Measurements from ENCODE around the gene RNASEH2C. TPM values are rescaled to one million over a fixed set of nuclear protein-coding genes. Genes with fewer than 3 reads are reported as not detected.
"Not testable (repeated sequence)": the region's sequence is repeated elsewhere in the genome, so short reads cannot be mapped to it uniquely, and the experiment has no call there.

Gene RNASEH2C
- total RNA-seq, 1 donor from 2014 or later: 44.0 TPM

- DNase-seq (ENCODE audit: low spot score, unreplicated experiment): no peak
- H3K27ac Mint-ChIP-seq: no peak overlapping the region
Measured at GRCh38 chr11:65685981-65686380, 34.6 kb downstream of the RNASEH2C start.

GRCh38 chr11:65683480-65683879 is 37.1 kb downstream of the RNASEH2C start:
- not testable (repeated sequence) for H3K4me3 Mint-ChIP-seq (ENCODE audit: low read depth); H3K27ac Mint-ChIP-seq; DNase-seq (ENCODE audit: low spot score, unreplicated experiment); H3K4me1 Mint-ChIP-seq (ENCODE audit: low read depth); H3K36me3 Mint-ChIP-seq (ENCODE audit: insufficient read depth); H3K9me3 Mint-ChIP-seq (ENCODE audit: low read depth); H3K27me3 Mint-ChIP-seq

More at GRCh38 chr11:65685981-65686380, 34.6 kb downstream of the RNASEH2C start:
- peaks cover 2% of the 10 kb centered on the region for H3K4me1 Mint-ChIP-seq (ENCODE audit: low read depth)
- H3K4me3 Mint-ChIP-seq (ENCODE audit: low read depth): no peak overlapping the region
- no peaks in the 10 kb centered on the region for H3K9me3 Mint-ChIP-seq (ENCODE audit: low read depth)
- H3K27me3 Mint-ChIP-seq: peaks cover 4% of the 10 kb centered on the region
- TF ChIP-seq CTCF (IDR thresholded peaks at IDR 0.05; ENCODE audit: unreplicated experiment): no peak
- no peaks in the 10 kb centered on the region for H3K36me3 Mint-ChIP-seq (ENCODE audit: insufficient read depth)

- Mint-ChIP-seq H3K4me1 (ENCODE audit: low read depth) (no peaks in the 10 kb centered on the region), H3K27ac (no peak overlapping the region), H3K9me3 (ENCODE audit: low read depth) (no peaks in the 10 kb centered on the region), H3K4me3 (ENCODE audit: low read depth) (no peak overlapping the region), H3K36me3 (ENCODE audit: insufficient read depth) (no peaks in the 10 kb centered on the region), H3K27me3 (peaks cover 4% of the 10 kb centered on the region)
- no peak for DNase-seq (ENCODE audit: low spot score, unreplicated experiment)
- no peak for TF ChIP-seq CTCF (IDR thresholded peaks at IDR 0.05; ENCODE audit: unreplicated experiment)
Measured at GRCh38 chr11:65680192-65680743, 40.3 kb downstream of the RNASEH2C start.

DNA sequence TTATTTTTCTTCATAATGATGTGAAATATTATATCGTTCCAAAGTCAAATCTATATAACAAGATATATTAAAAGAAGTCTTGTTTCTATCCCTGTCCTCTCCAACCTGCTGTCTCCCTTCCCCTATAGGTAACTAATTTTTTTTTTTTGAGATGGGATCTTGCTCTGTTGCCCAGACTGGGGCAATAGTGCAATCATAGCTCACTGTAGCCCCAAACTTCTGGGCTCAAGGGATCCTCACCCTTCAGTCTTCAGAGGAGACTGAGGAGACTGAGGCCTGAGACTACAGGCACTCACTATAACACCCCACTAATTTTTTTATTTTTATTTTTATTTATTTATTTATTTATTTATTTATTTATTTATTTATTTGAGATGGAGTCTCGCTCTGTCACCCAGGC is 47.6 kb downstream of the RNASEH2C start:
- no peaks in the 10 kb centered on the region for H3K36me3 Mint-ChIP-seq (ENCODE audit: insufficient read depth)
- no peak for TF ChIP-seq CTCF (IDR thresholded peaks at IDR 0.05; ENCODE audit: unreplicated experiment)
- no peaks in the 10 kb centered on the region for H3K4me1 Mint-ChIP-seq (ENCODE audit: low read depth)
- H3K27ac Mint-ChIP-seq: no peak overlapping the region
- H3K27me3 Mint-ChIP-seq: no peaks in the 10 kb centered on the region
- H3K9me3 Mint-ChIP-seq (ENCODE audit: low read depth): no peaks in the 10 kb centered on the region
- no peak overlapping the region for H3K4me3 Mint-ChIP-seq (ENCODE audit: low read depth)
- no peak for DNase-seq (ENCODE audit: low spot score, unreplicated experiment)

GRCh38 chr11:65672180-65672860 is 48.3 kb downstream of the RNASEH2C start:
- H3K4me3 Mint-ChIP-seq (ENCODE audit: low read depth): no peak overlapping the region
- no peak for TF ChIP-seq CTCF (IDR thresholded peaks at IDR 0.05; ENCODE audit: unreplicated experiment)
- H3K9me3 Mint-ChIP-seq (ENCODE audit: low read depth): no peaks in the 10 kb centered on the region
- H3K36me3 Mint-ChIP-seq (ENCODE audit: insufficient read depth): no peaks in the 10 kb centered on the region
- no peaks in the 10 kb centered on the region for H3K4me1 Mint-ChIP-seq (ENCODE audit: low read depth)
- no peak overlapping the region for H3K27ac Mint-ChIP-seq
- DNase-seq (ENCODE audit: low spot score, unreplicated experiment): no peak
- H3K27me3 Mint-ChIP-seq: no peaks in the 10 kb centered on the region

Other genes with a start within 250 kb of the RNASEH2C start
- 16,546 and 17,116 TPM in 2 replicates for gene MALAT1, start 221.8 kb downstream of the RNASEH2C start, total RNA-seq
- 61.4 and 66.3 TPM in 2 replicates for gene SCYL1, start 195.7 kb downstream of the RNASEH2C start, total RNA-seq
- gene LTBP3, start 162.4 kb downstream of the RNASEH2C start, total RNA-seq: 55.3 and 57.7 TPM in 2 replicates
- gene ZNRD2, start 150.3 kb downstream of the RNASEH2C start, total RNA-seq: 25.3 and 25.9 TPM in 2 replicates
- 62.5 and 65.0 TPM in 2 replicates for gene FAM89B, start 148.3 kb downstream of the RNASEH2C start, total RNA-seq
- gene EHBP1L1, start 144.7 kb downstream of the RNASEH2C start, total RNA-seq: 13.0 and 15.2 TPM in 2 replicates
- 0.95 and 1.7 TPM in 2 replicates for gene KCNK7, start 125.0 kb downstream of the RNASEH2C start, total RNA-seq
- 61.4 and 63.8 TPM in 2 replicates for gene MAP3K11, start 106.6 kb downstream of the RNASEH2C start, total RNA-seq
- gene PCNX3, start 105.0 kb downstream of the RNASEH2C start, total RNA-seq: 59.5 and 66.0 TPM in 2 replicates
- 19.5 and 20.2 TPM in 2 replicates for gene SIPA1, start 82.7 kb downstream of the RNASEH2C start, total RNA-seq
- 54.2 and 54.5 TPM in 2 replicates for gene RELA, start 57.9 kb downstream of the RNASEH2C start, total RNA-seq
- gene KAT5, start 8.5 kb downstream of the RNASEH2C start, total RNA-seq: 65.8 and 73.1 TPM in 2 replicates
- 18.4 and 19.3 TPM in 2 replicates for gene AP5B1, start 60.2 kb upstream of the RNASEH2C start, total RNA-seq
- 12.4 and 12.7 TPM in 2 replicates for gene OVOL1, start 66.3 kb upstream of the RNASEH2C start, total RNA-seq
- gene SNX32, start 113.2 kb upstream of the RNASEH2C start, total RNA-seq: 3.6 and 4.6 TPM in 2 replicates
- gene CFL1, start 137.4 kb upstream of the RNASEH2C start, total RNA-seq: 864 and 890 TPM in 2 replicates
- gene MUS81, start 139.6 kb upstream of the RNASEH2C start, total RNA-seq: 55.5 and 60.5 TPM in 2 replicates
- 84.9 and 90.5 TPM in 2 replicates for gene EFEMP2, start 152.0 kb upstream of the RNASEH2C start, total RNA-seq
- gene CTSW, start 159.0 kb upstream of the RNASEH2C start, total RNA-seq: not detected in 2 replicates
- gene FIBP, start 167.7 kb upstream of the RNASEH2C start, total RNA-seq: 67.7 and 77.8 TPM in 2 replicates
- gene CCDC85B, start 169.9 kb upstream of the RNASEH2C start, total RNA-seq: 7.4 and 7.9 TPM in 2 replicates
- gene FOSL1, start 179.6 kb upstream of the RNASEH2C start, total RNA-seq: 1.7 and 2.6 TPM in 2 replicates
- 23.9 and 28.6 TPM in 2 replicates for gene C11orf68, start 198.3 kb upstream of the RNASEH2C start, total RNA-seq
- 61.5 and 65.8 TPM in 2 replicates for gene DRAP1, start 198.6 kb upstream of the RNASEH2C start, total RNA-seq
- not detected in 2 replicates for gene TSGA10IP, start 224.7 kb upstream of the RNASEH2C start, total RNA-seq
- 51.2 and 53.1 TPM in 2 replicates for gene SART1, start 240.9 kb upstream of the RNASEH2C start, total RNA-seq